HG02798 (cell line): ENCODE measurements around the gene LRRC26.
"Not testable (repeated sequence)": the region's sequence is repeated elsewhere in the genome, so short reads cannot be mapped to it uniquely, and the experiment has no call there.

ENCODE experiments used
- ATAC-seq: cut with Tn5 transposase; IDR thresholded peaks from one replicate; pipeline ENCODE4 v1.9.1; 2021; ENCODE audit warnings: mild to moderate bottlenecking; ENCODE audit not compliant: unreplicated experiment, poor library complexity

LRRC26 gene

DNA sequence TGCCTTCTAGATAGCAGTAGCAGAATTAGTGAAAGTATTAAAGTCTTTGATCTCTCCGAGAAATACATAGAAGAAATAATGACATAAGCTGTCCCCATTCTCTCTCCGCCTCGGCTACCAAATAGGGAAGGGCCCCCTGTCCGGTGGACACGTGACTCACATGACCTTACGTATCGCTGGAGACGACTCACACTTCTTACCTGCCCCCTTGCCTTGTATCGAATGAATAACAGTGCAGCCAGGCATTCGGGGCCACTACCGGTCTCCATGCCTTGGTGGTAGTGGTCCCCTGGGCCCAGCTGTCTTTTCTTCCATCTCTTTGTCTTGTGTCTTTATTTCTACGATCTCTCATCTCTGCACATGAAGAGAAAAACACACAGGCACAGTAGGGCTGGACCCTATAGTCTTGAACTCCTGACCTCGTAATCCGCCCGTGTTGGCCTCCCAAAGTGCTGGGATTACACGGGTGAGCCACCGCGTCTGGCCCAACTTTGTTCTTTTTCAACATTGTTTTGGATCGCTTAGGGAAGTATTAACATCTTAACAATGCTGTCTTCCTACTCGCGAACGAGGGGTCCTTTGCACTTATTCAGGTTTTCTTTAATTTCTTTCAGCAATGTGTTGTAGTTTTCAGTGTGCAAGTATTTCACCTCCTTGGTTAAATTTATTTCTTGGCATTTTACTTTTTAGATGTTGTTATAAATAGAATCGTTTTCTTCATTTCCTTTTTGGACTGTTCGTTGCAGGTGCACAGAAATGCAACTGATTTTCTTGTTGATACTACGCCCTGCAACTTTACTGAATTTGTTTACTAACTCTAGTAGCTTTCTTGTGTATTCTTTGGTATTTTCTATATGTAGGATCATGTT is 47.7 kb downstream of the LRRC26 start:
- not testable (repeated sequence) for ATAC-seq
